ENCODE data around the gene AHCTF1.

The AHCTF1 gene

GRCh38 chr1:246798107-246798506, 133.6 kb downstream of the AHCTF1 start:
- no peak for DNase-seq (ENCODE audit: low read depth)

GRCh38 chr1:246797597-246797996, 134.2 kb downstream of the AHCTF1 start:
- no peak for DNase-seq (ENCODE audit: low read depth)

GRCh38 chr1:246797157-246797556, 134.6 kb downstream of the AHCTF1 start:
- no peak for DNase-seq (ENCODE audit: low read depth)

- DNase-seq (ENCODE audit: low read depth): no peak
These were observed 135.6 kb downstream of the AHCTF1 start for GRCh38 chr1:246795906-246796694.

- DNase-seq (ENCODE audit: low read depth): no peak
These were observed 136.7 kb downstream of the AHCTF1 start for GRCh38 chr1:246794828-246795671.

GRCh38 chr1:246794048-246794827, 137.5 kb downstream of the AHCTF1 start:
- no peak for DNase-seq (ENCODE audit: low read depth)

- DNase-seq (ENCODE audit: low read depth): no peak
These were observed 138.3 kb downstream of the AHCTF1 start for GRCh38 chr1:246793356-246793896.

GRCh38 chr1:246792603-246793002, 139.1 kb downstream of the AHCTF1 start:
- DNase-seq (ENCODE audit: low read depth): no peak

GRCh38 chr1:246791303-246791918, 140.3 kb downstream of the AHCTF1 start:
- no peak for DNase-seq (ENCODE audit: low read depth)

- no peak for DNase-seq (ENCODE audit: low read depth)
These were observed 140.9 kb downstream of the AHCTF1 start for GRCh38 chr1:246790833-246791232.

- no peak for DNase-seq (ENCODE audit: low read depth)
These were observed 141.4 kb downstream of the AHCTF1 start for GRCh38 chr1:246790364-246790763.

GRCh38 chr1:246789454-246790339, 142.1 kb downstream of the AHCTF1 start:
- DNase-seq (ENCODE audit: low read depth): no peak

All from stimulated activated CD8-positive, alpha-beta memory T cell treated with anti-CD3 and anti-CD28 coated beads, Interleukin-15, amount 100 ng/mL, for 1 hour (primary cell).